HEK293 (cell line): ENCODE results near the gene HGS.

Source experiments
- KLF1 ChIP-seq: fragments of 450-650 bp; formaldehyde crosslinking; IDR thresholded peaks from 2 replicates; pipeline ENCODE4 v1.5.1; 2016; ENCODE audit warnings: missing biosample characterization, missing genetic modification characterization
- KLF16 ChIP-seq: fragments of 450-650 bp; formaldehyde crosslinking; IDR thresholded peaks from 2 replicates; pipeline ENCODE4 v1.5.1; 2017; ENCODE audit warnings: missing biosample characterization, missing genetic modification characterization
- KLF7 ChIP-seq: fragments of 450-650 bp; formaldehyde crosslinking; IDR thresholded peaks from 2 replicates; pipeline ENCODE4 v1.5.1; 2016; ENCODE audit warnings: missing biosample characterization, missing genetic modification characterization, borderline replicate concordance
- PBX3 ChIP-seq: sonication (generic); formaldehyde crosslinking; IDR thresholded peaks from 2 replicates; pipeline ENCODE4 v1.8.1; 2022; ENCODE audit warnings: mild to moderate bottlenecking, moderate library complexity, missing genetic modification reagents
- SALL2 ChIP-seq: fragments of 450-650 bp; formaldehyde crosslinking; IDR thresholded peaks from 2 replicates; pipeline ENCODE4 v1.5.0; 2017; ENCODE audit warnings: missing biosample characterization, mild to moderate bottlenecking, missing genetic modification characterization, borderline replicate concordance
- SP3 ChIP-seq: fragments of 450-650 bp; formaldehyde crosslinking; IDR thresholded peaks from 2 replicates; pipeline ENCODE4 v1.5.1; 2016; ENCODE audit warnings: missing biosample characterization, missing genetic modification characterization
- SP7 ChIP-seq: fragments of 450-650 bp; formaldehyde crosslinking; IDR thresholded peaks from 2 replicates; pipeline ENCODE4 v1.5.1; 2016; ENCODE audit warnings: missing biosample characterization, missing genetic modification characterization
- YY2 ChIP-seq: fragments of 450-650 bp; formaldehyde crosslinking; IDR thresholded peaks from 2 replicates; pipeline ENCODE4 v1.5.1; 2016; ENCODE audit warnings: missing biosample characterization, missing genetic modification characterization
- ZBTB1 ChIP-seq: fragments of 450-650 bp; formaldehyde crosslinking; IDR thresholded peaks from 2 replicates; pipeline ENCODE4 v1.5.1; 2016; ENCODE audit warnings: missing biosample characterization, missing genetic modification characterization
- ZBTB17 ChIP-seq: fragments of 450-650 bp; formaldehyde crosslinking; IDR thresholded peaks from 2 replicates; pipeline ENCODE4 v1.5.1; 2016; ENCODE audit warnings: missing biosample characterization, missing genetic modification characterization
- ZBTB20 ChIP-seq: fragments of 450-650 bp; formaldehyde crosslinking; IDR thresholded peaks from 2 replicates; pipeline ENCODE4 v1.5.1; 2016; ENCODE audit warnings: missing biosample characterization, missing genetic modification characterization
- ZNF174 ChIP-seq: fragments of 450-650 bp; formaldehyde crosslinking; IDR thresholded peaks from 2 replicates; pipeline ENCODE4 v1.5.0; 2017; ENCODE audit warnings: missing biosample characterization, mild to moderate bottlenecking, missing genetic modification characterization
- ZNF274 ChIP-seq, 2 experiments: fragments of 200-500 bp in 1 of 2; fragments of 450-650 bp in 1 of 2; sonication (Bioruptor generic) in 1 of 2; formaldehyde crosslinking in 1 of 2; IDR thresholded peaks; 2 replicates each; pipeline versions ENCODE4 v1.5.1 to v1.6.1; 2014 to 2016; ENCODE audit warnings: borderline replicate concordance in 1 of 2, inconsistent platforms in 1 of 2, low read length in 1 of 2, missing biosample characterization in 1 of 2, missing genetic modification characterization in 1 of 2
- ZNF335 ChIP-seq: fragments of 450-650 bp; formaldehyde crosslinking; conservative IDR thresholded peaks from 2 replicates; pipeline ENCODE4 v1.5.1; 2016; ENCODE audit warnings: missing biosample characterization, missing genetic modification characterization
- ZNF561 ChIP-seq: fragments of 450-650 bp; IDR thresholded peaks from 2 replicates; pipeline ENCODE4 v1.5.1; 2018; ENCODE audit warnings: missing biosample characterization, missing genetic modification characterization, borderline replicate concordance
- ZNF596 ChIP-seq: fragments of 450-650 bp; IDR thresholded peaks from 2 replicates; pipeline ENCODE4 v1.5.0; 2018; ENCODE audit warnings: missing biosample characterization, mild to moderate bottlenecking, missing genetic modification characterization, moderate library complexity
- ZNF629 ChIP-seq: fragments of 450-650 bp; formaldehyde crosslinking; IDR thresholded peaks from 2 replicates; pipeline ENCODE4 v1.5.1; 2017; ENCODE audit warnings: missing biosample characterization, missing genetic modification characterization
- ZSCAN23 ChIP-seq: fragments of 450-650 bp; formaldehyde crosslinking; IDR thresholded peaks from 2 replicates; pipeline ENCODE4 v1.5.1; 2016; ENCODE audit warnings: missing biosample characterization, missing genetic modification characterization
- TF ChIP-seq, protein P1 (sequence below): fragments of 450-650 bp; formaldehyde crosslinking; conservative IDR thresholded peaks from 2 replicates; pipeline ENCODE4 v1.5.1; 2016; ENCODE audit warnings: low read depth, missing biosample characterization, missing genetic modification characterization
- TF ChIP-seq, protein P2 (sequence below): fragments of 450-650 bp; formaldehyde crosslinking; IDR thresholded peaks from 2 replicates; pipeline ENCODE4 v1.5.1; 2016; ENCODE audit warnings: missing biosample characterization, missing genetic modification characterization
- TF ChIP-seq, protein P3 (sequence below): fragments of 450-650 bp; formaldehyde crosslinking; IDR thresholded peaks from 2 replicates; pipeline ENCODE4 v1.5.1; 2016; ENCODE audit warnings: missing biosample characterization, missing genetic modification characterization
- TF ChIP-seq, protein P4 (sequence below): fragments of 450-650 bp; formaldehyde crosslinking; IDR thresholded peaks from 2 replicates; pipeline ENCODE4 v1.5.1; 2016; ENCODE audit warnings: missing biosample characterization, missing genetic modification characterization
- TF ChIP-seq, protein P5 (sequence below): fragments of 450-650 bp; formaldehyde crosslinking; IDR thresholded peaks from 2 replicates; pipeline ENCODE4 v1.5.1; 2016; ENCODE audit warnings: missing biosample characterization, missing genetic modification characterization

The HGS gene

GRCh38 chr17:81683584-81684441 is at the start of gene HGS, which contains the start of gene ARL16 (continued):
- TF ChIP-seq, protein P1, sequence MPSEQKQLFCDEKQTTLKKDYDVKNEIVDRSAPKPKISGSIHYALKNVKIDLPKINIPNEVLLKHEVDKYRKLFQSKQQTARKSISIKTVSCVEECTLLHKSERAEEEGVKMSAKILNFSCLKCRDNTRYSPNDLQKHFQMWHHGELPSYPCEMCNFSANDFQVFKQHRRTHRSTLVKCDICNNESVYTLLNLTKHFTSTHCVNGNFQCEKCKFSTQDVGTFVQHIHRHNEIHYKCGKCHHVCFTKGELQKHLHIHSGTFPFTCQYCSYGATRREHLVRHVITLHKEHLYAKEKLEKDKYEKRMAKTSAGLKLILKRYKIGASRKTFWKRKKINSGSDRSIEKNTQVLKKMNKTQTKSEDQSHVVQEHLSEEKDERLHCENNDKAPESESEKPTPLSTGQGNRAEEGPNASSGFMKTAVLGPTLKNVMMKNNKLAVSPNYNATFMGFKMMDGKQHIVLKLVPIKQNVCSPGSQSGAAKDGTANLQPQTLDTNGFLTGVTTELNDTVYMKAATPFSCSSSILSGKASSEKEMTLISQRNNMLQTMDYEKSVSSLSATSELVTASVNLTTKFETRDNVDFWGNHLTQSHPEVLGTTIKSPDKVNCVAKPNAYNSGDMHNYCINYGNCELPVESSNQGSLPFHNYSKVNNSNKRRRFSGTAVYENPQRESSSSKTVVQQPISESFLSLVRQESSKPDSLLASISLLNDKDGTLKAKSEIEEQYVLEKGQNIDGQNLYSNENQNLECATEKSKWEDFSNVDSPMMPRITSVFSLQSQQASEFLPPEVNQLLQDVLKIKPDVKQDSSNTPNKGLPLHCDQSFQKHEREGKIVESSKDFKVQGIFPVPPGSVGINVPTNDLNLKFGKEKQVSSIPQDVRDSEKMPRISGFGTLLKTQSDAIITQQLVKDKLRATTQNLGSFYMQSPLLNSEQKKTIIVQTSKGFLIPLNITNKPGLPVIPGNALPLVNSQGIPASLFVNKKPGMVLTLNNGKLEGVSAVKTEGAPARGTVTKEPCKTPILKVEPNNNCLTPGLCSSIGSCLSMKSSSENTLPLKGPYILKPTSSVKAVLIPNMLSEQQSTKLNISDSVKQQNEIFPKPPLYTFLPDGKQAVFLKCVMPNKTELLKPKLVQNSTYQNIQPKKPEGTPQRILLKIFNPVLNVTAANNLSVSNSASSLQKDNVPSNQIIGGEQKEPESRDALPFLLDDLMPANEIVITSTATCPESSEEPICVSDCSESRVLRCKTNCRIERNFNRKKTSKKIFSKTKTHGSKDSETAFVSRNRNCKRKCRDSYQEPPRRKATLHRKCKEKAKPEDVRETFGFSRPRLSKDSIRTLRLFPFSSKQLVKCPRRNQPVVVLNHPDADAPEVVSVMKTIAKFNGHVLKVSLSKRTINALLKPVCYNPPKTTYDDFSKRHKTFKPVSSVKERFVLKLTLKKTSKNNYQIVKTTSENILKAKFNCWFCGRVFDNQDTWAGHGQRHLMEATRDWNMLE (tag by site-specific recombination), result peak; percentile 33; the same call in 1 of the 2 replicates
- TF ChIP-seq, protein P2, sequence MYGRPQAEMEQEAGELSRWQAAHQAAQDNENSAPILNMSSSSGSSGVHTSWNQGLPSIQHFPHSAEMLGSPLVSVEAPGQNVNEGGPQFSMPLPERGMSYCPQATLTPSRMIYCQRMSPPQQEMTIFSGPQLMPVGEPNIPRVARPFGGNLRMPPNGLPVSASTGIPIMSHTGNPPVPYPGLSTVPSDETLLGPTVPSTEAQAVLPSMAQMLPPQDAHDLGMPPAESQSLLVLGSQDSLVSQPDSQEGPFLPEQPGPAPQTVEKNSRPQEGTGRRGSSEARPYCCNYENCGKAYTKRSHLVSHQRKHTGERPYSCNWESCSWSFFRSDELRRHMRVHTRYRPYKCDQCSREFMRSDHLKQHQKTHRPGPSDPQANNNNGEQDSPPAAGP (tag by site-specific recombination), result 0 out of 2 replicates have a peak, but pooled peaks have one; percentile 34
- TF ChIP-seq YY2 (tag by site-specific recombination), result 0 out of 2 replicates have a peak, but pooled peaks have one; percentile 20
- TF ChIP-seq KLF16 (tag by site-specific recombination), result peak; percentile 92; the same call in 1 of the 2 replicates
- TF ChIP-seq ZNF629 (tag by site-specific recombination), result peak; percentile 49; the same call in 1 of the 2 replicates
- peak; percentile 85 for TF ChIP-seq SP7 (tag by site-specific recombination)
- 0 out of 2 replicates have a peak, but pooled peaks have one; percentile 6 for TF ChIP-seq ZNF561
- no peak for TF ChIP-seq ZNF274 (IDR thresholded peaks at IDR 0.05; ENCODE audit: low read length)
- TF ChIP-seq ZNF274 (tag by site-specific recombination; IDR thresholded peaks at IDR 0.05; ENCODE audit: borderline replicate concordance), result no peak
- peak; percentile 65; the same call in 1 of the 2 replicates for TF ChIP-seq ZSCAN23 (tag by site-specific recombination)
- TF ChIP-seq ZBTB1 (tag by site-specific recombination), result no peak
- TF ChIP-seq, protein P3, sequence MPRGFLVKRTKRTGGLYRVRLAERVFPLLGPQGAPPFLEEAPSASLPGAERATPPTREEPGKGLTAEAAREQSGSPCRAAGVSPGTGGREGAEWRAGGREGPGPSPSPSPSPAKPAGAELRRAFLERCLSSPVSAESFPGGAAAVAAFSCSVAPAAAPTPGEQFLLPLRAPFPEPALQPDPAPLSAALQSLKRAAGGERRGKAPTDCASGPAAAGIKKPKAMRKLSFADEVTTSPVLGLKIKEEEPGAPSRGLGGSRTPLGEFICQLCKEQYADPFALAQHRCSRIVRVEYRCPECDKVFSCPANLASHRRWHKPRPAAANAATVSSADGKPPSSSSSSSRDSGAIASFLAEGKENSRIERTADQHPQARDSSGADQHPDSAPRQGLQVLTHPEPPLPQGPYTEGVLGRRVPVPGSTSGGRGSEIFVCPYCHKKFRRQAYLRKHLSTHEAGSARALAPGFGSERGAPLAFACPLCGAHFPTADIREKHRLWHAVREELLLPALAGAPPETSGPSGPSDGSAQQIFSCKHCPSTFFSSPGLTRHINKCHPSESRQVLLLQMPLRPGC (tag by site-specific recombination), result peak; percentile 54; the same call in 1 of the 2 replicates
- TF ChIP-seq KLF7 (tag by site-specific recombination), result 0 out of 2 replicates have a peak, but pooled peaks have one; percentile 5
- peak; percentile 19; the same call in 1 of the 2 replicates for TF ChIP-seq ZBTB20 (tag by site-specific recombination)
- no peak for TF ChIP-seq SALL2
- peak; percentile 55; the same call in 1 of the 2 replicates for TF ChIP-seq ZNF596 (tag by site-specific recombination)
- TF ChIP-seq ZNF174, result no peak
- TF ChIP-seq ZBTB17 (tag by site-specific recombination), result peak; percentile 37; the same call in 1 of the 2 replicates
- TF ChIP-seq ZNF335 (tag by site-specific recombination), result peak; percentile 64
- TF ChIP-seq PBX3 (CRISPR knock-in tag), result peak; percentile 60
- peak; percentile 92 for TF ChIP-seq SP3 (tag by site-specific recombination)
- TF ChIP-seq KLF1 (tag by site-specific recombination), result peak; percentile 47; the same call in 1 of the 2 replicates
- TF ChIP-seq, protein P4, sequence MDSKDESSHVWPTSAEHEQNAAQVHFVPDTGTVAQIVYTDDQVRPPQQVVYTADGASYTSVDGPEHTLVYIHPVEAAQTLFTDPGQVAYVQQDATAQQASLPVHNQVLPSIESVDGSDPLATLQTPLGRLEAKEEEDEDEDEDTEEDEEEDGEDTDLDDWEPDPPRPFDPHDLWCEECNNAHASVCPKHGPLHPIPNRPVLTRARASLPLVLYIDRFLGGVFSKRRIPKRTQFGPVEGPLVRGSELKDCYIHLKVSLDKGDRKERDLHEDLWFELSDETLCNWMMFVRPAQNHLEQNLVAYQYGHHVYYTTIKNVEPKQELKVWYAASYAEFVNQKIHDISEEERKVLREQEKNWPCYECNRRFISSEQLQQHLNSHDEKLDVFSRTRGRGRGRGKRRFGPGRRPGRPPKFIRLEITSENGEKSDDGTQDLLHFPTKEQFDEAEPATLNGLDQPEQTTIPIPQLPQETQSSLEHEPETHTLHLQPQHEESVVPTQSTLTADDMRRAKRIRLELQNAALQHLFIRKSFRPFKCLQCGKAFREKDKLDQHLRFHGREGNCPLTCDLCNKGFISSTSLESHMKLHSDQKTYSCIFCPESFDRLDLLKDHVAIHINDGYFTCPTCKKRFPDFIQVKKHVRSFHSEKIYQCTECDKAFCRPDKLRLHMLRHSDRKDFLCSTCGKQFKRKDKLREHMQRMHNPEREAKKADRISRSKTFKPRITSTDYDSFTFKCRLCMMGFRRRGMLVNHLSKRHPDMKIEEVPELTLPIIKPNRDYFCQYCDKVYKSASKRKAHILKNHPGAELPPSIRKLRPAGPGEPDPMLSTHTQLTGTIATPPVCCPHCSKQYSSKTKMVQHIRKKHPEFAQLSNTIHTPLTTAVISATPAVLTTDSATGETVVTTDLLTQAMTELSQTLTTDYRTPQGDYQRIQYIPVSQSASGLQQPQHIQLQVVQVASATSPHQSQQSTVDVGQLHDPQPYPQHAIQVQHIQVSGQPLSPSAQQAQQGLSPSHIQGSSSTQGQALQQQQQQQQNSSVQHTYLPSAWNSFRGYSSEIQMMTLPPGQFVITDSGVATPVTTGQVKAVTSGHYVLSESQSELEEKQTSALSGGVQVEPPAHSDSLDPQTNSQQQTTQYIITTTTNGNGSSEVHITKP (tag by site-specific recombination), result peak; percentile 59
- TF ChIP-seq, protein P5, sequence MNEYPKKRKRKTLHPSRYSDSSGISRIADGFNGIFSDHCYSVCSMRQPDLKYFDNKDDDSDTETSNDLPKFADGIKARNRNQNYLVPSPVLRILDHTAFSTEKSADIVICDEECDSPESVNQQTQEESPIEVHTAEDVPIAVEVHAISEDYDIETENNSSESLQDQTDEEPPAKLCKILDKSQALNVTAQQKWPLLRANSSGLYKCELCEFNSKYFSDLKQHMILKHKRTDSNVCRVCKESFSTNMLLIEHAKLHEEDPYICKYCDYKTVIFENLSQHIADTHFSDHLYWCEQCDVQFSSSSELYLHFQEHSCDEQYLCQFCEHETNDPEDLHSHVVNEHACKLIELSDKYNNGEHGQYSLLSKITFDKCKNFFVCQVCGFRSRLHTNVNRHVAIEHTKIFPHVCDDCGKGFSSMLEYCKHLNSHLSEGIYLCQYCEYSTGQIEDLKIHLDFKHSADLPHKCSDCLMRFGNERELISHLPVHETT (tag by site-specific recombination), result peak; percentile 84
